H9 (cell line): ENCODE results near the gene SDF2. TPM values are rescaled to one million over a fixed set of nuclear protein-coding genes. Genes with fewer than 3 reads are reported as not detected.

Experiments
- DNase-seq: peaks from one replicate; pipeline ENCODE4 v3.0.0-alpha.2; 2017
- H2AFZ ChIP-seq: one replicate; pipeline ENCODE4 v1.6.1; 2013; ENCODE audit warnings: mild to moderate bottlenecking, low read length, control low read depth, moderate library complexity
- H2AK5ac ChIP-seq: 2 replicates; pipeline ENCODE4 v1.6.1; 2013; ENCODE audit warnings: low read length, control low read depth, mixed read lengths; ENCODE audit not compliant: insufficient read length
- H2BK120ac ChIP-seq: one replicate; pipeline ENCODE4 v1.6.1; 2013; ENCODE audit warnings: low read depth, mild to moderate bottlenecking, low read length, control low read depth, inconsistent platforms; ENCODE audit not compliant: poor library complexity, severe bottlenecking
- H2BK12ac ChIP-seq: 2 replicates; pipeline ENCODE4 v1.6.1; 2013; ENCODE audit warnings: low read length, control low read depth, mixed read lengths, low read depth; ENCODE audit not compliant: insufficient read length
- H2BK15ac ChIP-seq: 2 replicates; pipeline ENCODE4 v1.6.1; 2013; ENCODE audit warnings: low read depth, low read length, control low read depth
- H2BK20ac ChIP-seq: one replicate; pipeline ENCODE4 v1.6.1; 2013; ENCODE audit warnings: low read depth, mild to moderate bottlenecking, low read length, control low read depth, inconsistent platforms; ENCODE audit not compliant: poor library complexity, severe bottlenecking
- H2BK5ac ChIP-seq: 2 replicates; pipeline ENCODE4 v1.6.1; 2013; ENCODE audit warnings: low read length, control low read depth, mixed read lengths; ENCODE audit not compliant: insufficient read length
- H3K14ac ChIP-seq: 2 replicates; pipeline ENCODE4 v1.6.1; 2013; ENCODE audit warnings: low read length, control low read depth; ENCODE audit not compliant: insufficient read depth
- H3K18ac ChIP-seq: 2 replicates; pipeline ENCODE4 v1.6.1; 2013; ENCODE audit warnings: low read depth, mild to moderate bottlenecking, mixed read lengths, low read length, control low read depth; ENCODE audit not compliant: insufficient read length
- H3K23ac ChIP-seq: 2 replicates; pipeline ENCODE4 v1.6.1; 2013; ENCODE audit warnings: low read length, control low read depth, mixed read lengths, low read depth; ENCODE audit not compliant: insufficient read length
- H3K23me2 ChIP-seq: 2 replicates; pipeline ENCODE4 v1.6.1; 2013; ENCODE audit warnings: low read depth, mild to moderate bottlenecking, mixed read lengths, low read length, control low read depth; ENCODE audit not compliant: insufficient read length, poor library complexity, severe bottlenecking
- H3K27ac ChIP-seq: 2 replicates; pipeline ENCODE4 v1.5.1; 2013; ENCODE audit warnings: low read length, control low read depth, mixed read lengths, low read depth; ENCODE audit not compliant: insufficient read length
- H3K27me3 ChIP-seq: 2 replicates; pipeline ENCODE4 v1.6.1; 2013; ENCODE audit warnings: low read length, control low read depth, inconsistent platforms; ENCODE audit not compliant: insufficient read depth
- H3K4ac ChIP-seq: 2 replicates; pipeline ENCODE4 v1.6.1; 2013; ENCODE audit warnings: low read depth, mild to moderate bottlenecking, control low read depth, inconsistent platforms, low read length, moderate library complexity
- H3K4me1 ChIP-seq: 2 replicates; pipeline ENCODE4 v1.6.1; 2013; ENCODE audit warnings: low read length, control low read depth, inconsistent platforms; ENCODE audit not compliant: insufficient read depth
- H3K4me2 ChIP-seq: 2 replicates; pipeline ENCODE4 v1.6.1; 2013; ENCODE audit warnings: low read length, control low read depth, mixed read lengths; ENCODE audit not compliant: insufficient read length, insufficient read depth
- H3K56ac ChIP-seq: 2 replicates; pipeline ENCODE4 v1.6.1; 2013; ENCODE audit warnings: low read depth, mild to moderate bottlenecking, mixed read lengths, low read length, control low read depth; ENCODE audit not compliant: insufficient read length
- H3K79me1 ChIP-seq: 2 replicates; pipeline ENCODE4 v1.6.1; 2013; ENCODE audit warnings: low read depth, mild to moderate bottlenecking, moderate library complexity, low read length, control low read depth, inconsistent platforms; ENCODE audit not compliant: insufficient read depth, poor library complexity, severe bottlenecking
- H3K79me2 ChIP-seq: 2 replicates; pipeline ENCODE4 v1.6.1; 2013; ENCODE audit warnings: low read length, control low read depth, inconsistent platforms; ENCODE audit not compliant: insufficient read depth
- H3K9ac ChIP-seq: 2 replicates; pipeline ENCODE4 v1.6.1; 2013; ENCODE audit warnings: low read length, control low read depth, mixed read lengths; ENCODE audit not compliant: insufficient read length; ENCODE audit errors: extremely low read depth
- H3K9me3 ChIP-seq: one replicate; pipeline ENCODE4 v1.6.1; 2013; ENCODE audit warnings: low read depth, low read length, inconsistent platforms; ENCODE audit not compliant: control insufficient read depth
- H3T11ph ChIP-seq: one replicate; pipeline ENCODE4 v1.6.1; 2013; ENCODE audit warnings: mild to moderate bottlenecking, low read length, control low read depth, inconsistent platforms
- H4K20me1 ChIP-seq: one replicate; pipeline ENCODE4 v1.6.1; 2013; ENCODE audit not compliant: control insufficient read depth, insufficient read length, insufficient read depth
- H4K5ac ChIP-seq: 2 replicates; pipeline ENCODE4 v1.6.1; 2013; ENCODE audit warnings: low read depth, mild to moderate bottlenecking, mixed read lengths, low read length, control low read depth; ENCODE audit not compliant: insufficient read length
- H4K8ac ChIP-seq: replicated peaks from 2 replicates; pipeline ENCODE4 v1.6.1; 2013; ENCODE audit warnings: low read length, control low read depth, mixed read lengths, low read depth; ENCODE audit not compliant: insufficient read length
- H4K91ac ChIP-seq: 2 replicates; pipeline ENCODE4 v1.6.1; 2013; ENCODE audit warnings: low read depth, mild to moderate bottlenecking, moderate library complexity, mixed read lengths, low read length, control low read depth; ENCODE audit not compliant: insufficient read length
- H3K27ac Mint-ChIP-seq, 3 experiments: 2 replicates in 2 of 3; 3 replicates in 1 of 3; pipeline ENCODE4 v1.8.0; 2020 to 2021; ENCODE audit warnings: mixed read lengths in 3 of 3, mild to moderate bottlenecking in 1 of 3, moderate library complexity in 1 of 3
- H3K27me3 Mint-ChIP-seq: 2 replicates; pipeline ENCODE4 v1.8.0; 2021; ENCODE audit warnings: low read depth, mild to moderate bottlenecking, moderate library complexity, mixed read lengths
- H3K36me3 Mint-ChIP-seq, 3 experiments: 2 replicates in 2 of 3; 3 replicates in 1 of 3; pipeline ENCODE4 v1.8.0; 2020 to 2021; ENCODE audit warnings: low read depth in 3 of 3, mixed read lengths in 3 of 3; ENCODE audit not compliant: insufficient read depth in 1 of 3
- H3K4me1 Mint-ChIP-seq, 2 experiments: 2 replicates each; pipeline ENCODE4 v1.8.0; 2020; ENCODE audit warnings: mixed read lengths in 2 of 2
- H3K4me3 Mint-ChIP-seq, 2 experiments: 2 replicates in 1 of 2; 3 replicates in 1 of 2; pipeline ENCODE4 v1.8.0; 2020 to 2021; ENCODE audit warnings: mild to moderate bottlenecking in 2 of 2, mixed read lengths in 2 of 2, moderate library complexity in 1 of 2
- H3K9me3 Mint-ChIP-seq, 2 experiments: 2 replicates in 1 of 2; 3 replicates in 1 of 2; pipeline ENCODE4 v1.8.0; 2020; ENCODE audit warnings: mild to moderate bottlenecking in 2 of 2, mixed read lengths in 2 of 2, moderate library complexity in 1 of 2
- WGBS: extraction: QIAGEN DNeasy Blood & Tissue Kit; methylation state at CpG from one replicate; pipeline ENCODE4 v1.1.7; 2013; ENCODE audit warnings: missing lambda C conversion rate, low lambda C conversion rate, mixed read lengths; ENCODE audit not compliant: insufficient read length; ENCODE audit errors: extremely low coverage; 5-methylcytosine and 5-hydroxymethylcytosine counted together
- total RNA-seq: library from RNA; stranded (reverse); gene quantifications from 2 replicates; pipeline ENCODE4 v1.2.1, GENCODE V29; 2021
- TF ChIP-seq, protein P1 (sequence below): fragments of 200-600 bp; sonication (generic); conservative IDR thresholded peaks from 3 replicates; pipeline ENCODE4 v1.8.0; 2021; ENCODE audit warnings: antibody characterized with exemption, mild to moderate bottlenecking

The SDF2 gene
- total RNA-seq, 1 experiment from 2014 or later = 40.2 TPM

DNA sequence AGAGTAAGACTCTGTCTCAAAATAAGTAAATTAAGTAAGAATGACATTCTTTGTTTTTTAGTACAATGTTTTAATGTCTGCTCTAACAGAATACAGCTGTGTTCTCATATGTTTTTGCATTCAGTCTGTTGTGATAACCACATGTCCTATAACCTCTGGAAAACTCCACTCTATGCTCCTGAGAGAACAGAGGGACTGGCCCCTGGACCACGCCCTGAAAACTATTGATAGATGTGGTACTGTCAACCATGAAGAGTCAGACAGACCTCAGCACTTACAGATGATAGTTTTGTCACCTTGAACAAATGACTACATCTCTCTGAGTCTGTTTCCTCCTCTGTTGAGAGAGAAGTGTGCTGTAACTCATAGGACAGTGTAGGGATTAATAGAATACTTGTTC lies 8.2 kb upstream of the SDF2 start:
- no peak overlapping the region for H3K14ac ChIP-seq
- no peaks in the 10 kb centered on the region for H4K20me1 ChIP-seq
- Mint-ChIP-seq H3K4me3 (no peak overlapping the region), H3K36me3 (peaks cover 23 to 72% (median 67%) of the 10 kb centered on the region in 3 experiments; a peak in 6 of 7 replicates), H3K27ac (no peak overlapping the region), H3K4me1 (no peaks in the 10 kb centered on the region), H3K27me3 (no peaks in the 10 kb centered on the region), H3K9me3 (no peaks in the 10 kb centered on the region)
- no peak for DNase-seq
- H2BK5ac ChIP-seq = no peak overlapping the region
- TF ChIP-seq, protein P1, sequence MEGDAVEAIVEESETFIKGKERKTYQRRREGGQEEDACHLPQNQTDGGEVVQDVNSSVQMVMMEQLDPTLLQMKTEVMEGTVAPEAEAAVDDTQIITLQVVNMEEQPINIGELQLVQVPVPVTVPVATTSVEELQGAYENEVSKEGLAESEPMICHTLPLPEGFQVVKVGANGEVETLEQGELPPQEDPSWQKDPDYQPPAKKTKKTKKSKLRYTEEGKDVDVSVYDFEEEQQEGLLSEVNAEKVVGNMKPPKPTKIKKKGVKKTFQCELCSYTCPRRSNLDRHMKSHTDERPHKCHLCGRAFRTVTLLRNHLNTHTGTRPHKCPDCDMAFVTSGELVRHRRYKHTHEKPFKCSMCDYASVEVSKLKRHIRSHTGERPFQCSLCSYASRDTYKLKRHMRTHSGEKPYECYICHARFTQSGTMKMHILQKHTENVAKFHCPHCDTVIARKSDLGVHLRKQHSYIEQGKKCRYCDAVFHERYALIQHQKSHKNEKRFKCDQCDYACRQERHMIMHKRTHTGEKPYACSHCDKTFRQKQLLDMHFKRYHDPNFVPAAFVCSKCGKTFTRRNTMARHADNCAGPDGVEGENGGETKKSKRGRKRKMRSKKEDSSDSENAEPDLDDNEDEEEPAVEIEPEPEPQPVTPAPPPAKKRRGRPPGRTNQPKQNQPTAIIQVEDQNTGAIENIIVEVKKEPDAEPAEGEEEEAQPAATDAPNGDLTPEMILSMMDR = no peak
- H3K56ac ChIP-seq = no peak overlapping the region
- no peak overlapping the region for H2BK120ac ChIP-seq
- peaks cover 3% of the 10 kb centered on the region; the same call in 1 of the 2 replicates for H3K79me2 ChIP-seq
- H2AFZ ChIP-seq = no peak overlapping the region
- no peak overlapping the region for H3K23ac ChIP-seq
- no peak overlapping the region for H2BK15ac ChIP-seq
- no peak overlapping the region for H3K4me2 ChIP-seq
- H4K91ac ChIP-seq = no peak overlapping the region
- no peak overlapping the region for H3K9ac ChIP-seq
- H2BK20ac ChIP-seq = no peak overlapping the region
- H3K18ac ChIP-seq = no peak overlapping the region
- no peak overlapping the region for H2BK12ac ChIP-seq
- H3K27me3 ChIP-seq = no peaks in the 10 kb centered on the region
- H3T11ph ChIP-seq = no peak overlapping the region
- H3K23me2 ChIP-seq = no peaks in the 10 kb centered on the region
- H3K9me3 ChIP-seq = no peaks in the 10 kb centered on the region
- no peaks in the 10 kb centered on the region for H3K4me1 ChIP-seq
- H2AK5ac ChIP-seq = no peak overlapping the region
- H3K79me1 ChIP-seq = peaks cover 7% of the 10 kb centered on the region
- H3K4ac ChIP-seq = no peak overlapping the region
- no peak overlapping the region for H4K8ac ChIP-seq
- no peak overlapping the region for H4K5ac ChIP-seq
- no peak overlapping the region for H3K27ac ChIP-seq
- no CpG with 5 or more reads among the region's 1 CpG for WGBS
